ENCODE measurements around the gene SVEP1.

The SVEP1 gene

DNA sequence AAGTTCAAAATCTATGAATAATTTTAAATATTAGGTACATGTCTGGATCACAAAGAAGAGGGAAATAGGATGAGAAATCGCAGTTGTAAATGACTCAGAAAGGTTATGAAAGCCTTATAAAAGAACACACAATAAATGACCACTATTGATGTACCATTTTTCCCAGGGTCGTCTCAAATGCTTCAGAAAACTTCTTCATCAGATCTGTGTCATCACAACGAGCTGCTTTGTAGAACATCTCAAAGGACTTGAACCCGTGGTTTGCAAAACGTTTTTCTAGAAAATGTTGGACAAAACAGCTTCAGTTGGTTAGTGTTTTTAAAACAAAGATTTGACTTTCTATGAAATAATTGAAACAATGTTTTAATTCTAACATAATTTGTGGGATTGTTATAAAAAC is 100.1 kb downstream of the SVEP1 start:
- TF ChIP-seq, protein P1, sequence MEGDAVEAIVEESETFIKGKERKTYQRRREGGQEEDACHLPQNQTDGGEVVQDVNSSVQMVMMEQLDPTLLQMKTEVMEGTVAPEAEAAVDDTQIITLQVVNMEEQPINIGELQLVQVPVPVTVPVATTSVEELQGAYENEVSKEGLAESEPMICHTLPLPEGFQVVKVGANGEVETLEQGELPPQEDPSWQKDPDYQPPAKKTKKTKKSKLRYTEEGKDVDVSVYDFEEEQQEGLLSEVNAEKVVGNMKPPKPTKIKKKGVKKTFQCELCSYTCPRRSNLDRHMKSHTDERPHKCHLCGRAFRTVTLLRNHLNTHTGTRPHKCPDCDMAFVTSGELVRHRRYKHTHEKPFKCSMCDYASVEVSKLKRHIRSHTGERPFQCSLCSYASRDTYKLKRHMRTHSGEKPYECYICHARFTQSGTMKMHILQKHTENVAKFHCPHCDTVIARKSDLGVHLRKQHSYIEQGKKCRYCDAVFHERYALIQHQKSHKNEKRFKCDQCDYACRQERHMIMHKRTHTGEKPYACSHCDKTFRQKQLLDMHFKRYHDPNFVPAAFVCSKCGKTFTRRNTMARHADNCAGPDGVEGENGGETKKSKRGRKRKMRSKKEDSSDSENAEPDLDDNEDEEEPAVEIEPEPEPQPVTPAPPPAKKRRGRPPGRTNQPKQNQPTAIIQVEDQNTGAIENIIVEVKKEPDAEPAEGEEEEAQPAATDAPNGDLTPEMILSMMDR (IDR thresholded peaks at IDR 0.05): no peak

DNA sequence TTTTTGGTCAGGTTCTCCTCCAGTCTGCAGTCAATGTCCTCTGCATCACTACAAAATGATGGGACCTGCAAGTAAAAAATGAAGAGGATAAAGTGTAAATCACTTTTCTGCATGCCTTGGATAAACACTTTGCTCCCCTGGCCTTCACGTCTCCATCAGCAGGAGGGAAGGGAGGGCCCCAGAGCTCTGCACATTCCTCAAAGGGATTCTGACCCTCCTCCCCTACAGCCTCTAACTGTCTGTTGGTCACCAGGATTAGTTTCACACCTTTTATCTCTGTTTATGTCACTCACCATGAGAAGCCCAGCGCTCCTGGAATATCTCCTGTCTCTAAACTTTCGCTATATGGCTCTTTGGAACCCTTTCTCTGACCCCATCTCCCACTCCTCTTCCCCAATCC is 103.3 kb downstream of the SVEP1 start:
- TF ChIP-seq, protein P1 (IDR thresholded peaks at IDR 0.05): no peak

DNA sequence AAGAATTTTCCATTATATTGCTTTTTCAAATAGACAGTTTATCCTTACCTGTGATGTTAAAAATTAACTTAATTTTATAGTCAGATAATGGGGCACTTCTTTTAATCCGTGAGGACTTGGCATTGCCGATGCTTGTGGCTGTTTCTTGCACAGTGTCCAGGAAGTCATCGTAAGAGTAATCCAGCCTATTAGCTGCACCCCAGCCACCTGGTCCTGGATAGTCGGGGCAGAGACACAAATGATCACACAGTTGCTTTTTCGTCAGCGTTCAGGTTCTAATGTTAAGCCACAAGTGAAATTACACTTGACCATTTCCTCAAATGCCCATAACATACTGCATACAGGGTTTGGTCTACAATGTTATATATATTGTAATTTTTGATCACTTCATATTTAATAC is 107.4 kb downstream of the SVEP1 start:
- TF ChIP-seq, protein P1 (IDR thresholded peaks at IDR 0.05): no peak

DNA sequence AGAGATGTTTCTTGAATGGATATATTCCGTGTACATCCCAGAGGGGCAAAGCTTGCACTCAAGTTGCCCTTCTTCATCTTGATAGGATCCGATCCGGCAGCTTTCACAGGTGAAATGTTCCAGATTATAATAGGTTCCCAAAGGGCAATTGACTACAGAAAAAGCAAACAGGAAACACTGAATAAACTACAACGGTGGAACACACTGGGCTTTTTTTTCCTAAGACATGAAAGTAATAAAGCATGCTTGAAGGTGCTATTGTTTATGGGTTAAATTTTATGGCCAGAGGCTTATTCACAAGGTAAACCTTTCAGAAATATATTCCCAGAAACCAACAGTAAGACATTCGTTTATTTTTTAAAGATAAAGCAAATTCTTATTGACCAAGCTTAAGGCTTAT is 110.6 kb downstream of the SVEP1 start:
- TF ChIP-seq, protein P1 (IDR thresholded peaks at IDR 0.05): no peak

DNA sequence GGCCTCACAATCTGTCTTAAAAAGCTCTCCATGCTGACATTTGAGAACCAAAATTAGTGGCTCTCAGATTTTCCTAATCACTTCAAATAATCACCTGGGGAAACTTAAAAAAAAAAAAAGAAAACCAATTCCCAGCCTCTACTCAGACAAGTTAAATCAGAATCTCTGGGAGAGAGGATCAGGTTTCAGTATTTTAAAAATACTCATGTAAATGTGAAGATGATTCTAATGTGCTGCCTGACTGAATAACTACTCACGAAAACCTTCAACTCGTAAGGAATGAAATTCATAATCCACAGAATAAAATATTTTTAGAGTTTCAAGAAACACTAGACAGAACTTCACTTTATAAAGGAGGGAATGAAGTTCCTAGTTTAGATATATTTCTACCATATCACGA is 114.4 kb downstream of the SVEP1 start:
- TF ChIP-seq, protein P1 (IDR thresholded peaks at IDR 0.05): no peak

DNA sequence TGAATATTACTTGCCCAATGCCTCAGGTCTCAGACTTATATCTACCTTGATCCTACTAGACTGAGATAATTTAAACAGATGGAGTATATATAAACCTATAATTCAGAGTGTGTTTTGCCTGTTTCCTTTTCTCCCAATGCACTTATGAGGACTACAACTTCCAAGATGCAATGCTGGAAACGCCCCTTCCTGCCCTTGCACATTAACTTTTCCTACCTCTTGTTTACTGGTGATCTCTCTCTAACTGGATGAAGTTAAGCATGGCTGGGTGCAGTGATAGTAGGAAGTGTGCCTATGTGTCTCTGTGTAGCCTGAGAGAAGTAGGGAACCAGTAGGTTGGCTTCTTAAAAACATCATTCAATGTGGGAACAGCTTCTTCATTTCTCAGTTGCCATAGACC is 115.2 kb downstream of the SVEP1 start:
- TF ChIP-seq, protein P1 (IDR thresholded peaks at IDR 0.05): no peak

DNA sequence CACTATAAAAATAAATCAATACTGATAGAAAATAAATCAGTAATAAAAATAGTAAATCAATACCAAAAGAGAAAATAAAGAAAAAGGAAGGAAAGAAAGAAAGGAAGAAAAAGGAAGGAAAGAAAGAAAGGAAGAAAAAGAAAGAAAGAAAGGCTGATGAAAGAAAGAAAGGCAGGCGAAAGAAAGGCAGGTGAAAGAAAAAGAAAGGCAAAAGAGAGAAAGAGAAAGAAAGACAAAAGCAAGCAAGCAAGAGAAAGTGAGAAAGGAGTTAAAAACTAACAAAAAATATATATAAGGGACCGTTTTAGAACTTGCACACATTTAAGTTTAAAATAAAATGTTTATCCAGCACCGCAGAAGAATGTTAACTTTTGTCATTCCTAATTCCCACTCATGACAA is 116.0 kb downstream of the SVEP1 start:
- TF ChIP-seq, protein P1 (IDR thresholded peaks at IDR 0.05): no peak

DNA sequence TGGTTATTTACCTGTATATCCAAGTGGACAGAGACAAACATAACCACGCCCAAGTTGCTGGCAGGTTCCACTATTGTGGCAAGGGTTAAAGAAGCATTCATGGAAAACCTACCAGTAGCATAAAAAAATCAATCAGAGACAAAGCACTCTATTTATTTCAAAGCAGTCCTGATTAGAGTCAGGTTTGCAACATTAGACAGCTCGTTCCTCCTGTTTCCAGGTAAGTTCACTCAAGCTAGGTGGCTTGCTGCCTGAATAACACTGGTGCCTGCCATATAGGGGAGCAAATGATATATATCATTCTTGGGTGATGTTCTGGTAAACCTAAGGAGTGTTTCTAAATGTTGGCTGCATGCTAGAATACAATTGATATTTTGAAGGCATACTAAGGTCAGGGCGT is 122.3 kb downstream of the SVEP1 start:
- TF ChIP-seq, protein P1 (IDR thresholded peaks at IDR 0.05): no peak
